GM12864 (cell line): ENCODE results near the gene NLGN1.

Source experiments
- DNase-seq: peaks from one replicate; pipeline ENCODE4 v3.0.0-alpha.2; 2011; ENCODE audit warnings: low read depth
- H3K4me3 ChIP-seq: 2 replicates; pipeline ENCODE4 v1.5.1; 2011; ENCODE audit warnings: mild to moderate bottlenecking, low read depth, low read length, control low read depth
- CTCF ChIP-seq: IDR thresholded peaks from 2 replicates; pipeline ENCODE4 v1.5.1; 2011; ENCODE audit warnings: low read depth, mild to moderate bottlenecking, moderate library complexity, low read length, control low read depth, inconsistent platforms; ENCODE audit errors: missing control alignments

The NLGN1 gene

GRCh38 chr3:173599673-173600072, 202.1 kb downstream of the NLGN1 start:
- no peak for TF ChIP-seq CTCF
- no peak for DNase-seq
- H3K4me3 ChIP-seq = no peak overlapping the region

GRCh38 chr3:173614522-173614921, 217.0 kb downstream of the NLGN1 start:
- TF ChIP-seq CTCF = no peak
- no peak for DNase-seq

GRCh38 chr3:173615661-173616060, 218.1 kb downstream of the NLGN1 start:
- DNase-seq = no peak
- H3K4me3 ChIP-seq = no peak overlapping the region
- TF ChIP-seq CTCF = no peak

More at GRCh38 chr3:173614522-173614921, 217.0 kb downstream of the NLGN1 start:
- H3K4me3 ChIP-seq = no peak overlapping the region

GRCh38 chr3:173617490-173617889, 219.9 kb downstream of the NLGN1 start:
- no peak for TF ChIP-seq CTCF
- H3K4me3 ChIP-seq = no peak overlapping the region
- no peak for DNase-seq

- TF ChIP-seq CTCF = no peak
- no peak overlapping the region for H3K4me3 ChIP-seq
- no peak for DNase-seq
Measured at GRCh38 chr3:173618148-173618547, 220.6 kb downstream of the NLGN1 start.

GRCh38 chr3:173618703-173619102, 221.2 kb downstream of the NLGN1 start:
- no peak for DNase-seq
- TF ChIP-seq CTCF = no peak
- H3K4me3 ChIP-seq = no peak overlapping the region

- no peak for DNase-seq
Measured at GRCh38 chr3:173622166-173622565, 224.6 kb downstream of the NLGN1 start.

More at GRCh38 chr3:173622166-173622565, 224.6 kb downstream of the NLGN1 start:
- H3K4me3 ChIP-seq = no peak overlapping the region
- no peak for TF ChIP-seq CTCF
